H1 (cell line): ENCODE data around the gene SLC12A7. TPM values are rescaled to one million over a fixed set of nuclear protein-coding genes. Genes with fewer than 3 reads are reported as not detected.

Experiments
- MAX ChIP-seq: IDR thresholded peaks from 2 replicates; pipeline ENCODE4 v1.6.1; 2012; ENCODE audit warnings: inconsistent platforms
- RFX5 ChIP-seq: IDR thresholded peaks from 2 replicates; pipeline ENCODE4 v1.6.1; 2011; ENCODE audit warnings: low read depth, low read length, improper control_type of control experiment, borderline replicate concordance
- polyA plus RNA-seq, 7 experiments: library from polyadenylated mRNA; depleted of rRNA in 3 of 7; stranded (reverse) in 5 of 7; unstranded in 2 of 7; fragments of >200 nt in 5 of 7; fragments of 200-250 nt in 2 of 7; gene quantifications; 1 replicate in 5 of 7; 2 replicates in 1 of 7; 4 replicates in 1 of 7; pipeline versions ENCODE4 v1.2.1 to v1.2.3, GENCODE V29; 2011 to 2013; ENCODE audit warnings: missing spikeins in 2 of 7, mixed read lengths in 2 of 7
- total RNA-seq: library from RNA; stranded (reverse); fragmentation: NEBNext Ultra II Directional; extraction: Animal tissue kit (Norgen Biotek cat#: 25700); gene quantifications from 2 replicates; pipeline ENCODE4 v1.2.1, GENCODE V29; 2021

The SLC12A7 gene
- total and polyA plus RNA-seq, 2 of the 8 experiments (the other 6 are each of a cell fraction or from before 2014, with no cell fraction given), result 23.5 to 39.7 TPM

GRCh38 chr5:1014346-1014745 is 97.5 kb downstream of the SLC12A7 start (continued):
- TF ChIP-seq RFX5 (no peak), MAX (no peak)
